Stimulated activated naive CD4-positive, alpha-beta T cell treated with Interleukin-2 at 50 U/mL for 16 hours (primary cell): ENCODE results near the gene ROBO1.

Experiments used
- DNase-seq: peaks from one replicate; lab custom pipeline; 2025; lab: John Stamatoyannopoulos, UW

Gene ROBO1

GRCh38 chr3:78621061-78621716, 1146.6 kb downstream of the ROBO1 start:
- DNase-seq: no peak

- DNase-seq: no peak
Observed at GRCh38 chr3:78614486-78614885, 1153.3 kb downstream of the ROBO1 start.

GRCh38 chr3:78613421-78613879, 1154.3 kb downstream of the ROBO1 start:
- no peak for DNase-seq

DNA sequence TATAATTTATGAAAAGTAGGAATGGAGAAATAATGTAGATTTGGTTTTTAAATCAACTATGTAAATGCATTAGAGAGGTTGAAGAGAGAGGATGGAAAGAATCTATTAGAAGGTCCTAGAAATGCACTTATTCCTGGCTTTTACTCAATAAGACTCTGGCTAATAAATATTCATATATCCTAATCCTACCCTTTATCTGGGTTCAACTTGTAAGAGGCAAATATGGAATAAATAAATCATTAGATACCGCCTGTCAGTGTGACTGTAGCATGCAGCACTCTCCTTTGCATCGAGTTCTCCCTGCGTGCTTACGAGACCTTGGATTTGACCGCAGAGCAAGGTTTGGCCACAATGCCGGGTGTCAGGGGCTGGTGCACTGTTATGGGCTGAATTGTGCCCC, 1156.5 kb downstream of the ROBO1 start:
- DNase-seq: no peak

DNA sequence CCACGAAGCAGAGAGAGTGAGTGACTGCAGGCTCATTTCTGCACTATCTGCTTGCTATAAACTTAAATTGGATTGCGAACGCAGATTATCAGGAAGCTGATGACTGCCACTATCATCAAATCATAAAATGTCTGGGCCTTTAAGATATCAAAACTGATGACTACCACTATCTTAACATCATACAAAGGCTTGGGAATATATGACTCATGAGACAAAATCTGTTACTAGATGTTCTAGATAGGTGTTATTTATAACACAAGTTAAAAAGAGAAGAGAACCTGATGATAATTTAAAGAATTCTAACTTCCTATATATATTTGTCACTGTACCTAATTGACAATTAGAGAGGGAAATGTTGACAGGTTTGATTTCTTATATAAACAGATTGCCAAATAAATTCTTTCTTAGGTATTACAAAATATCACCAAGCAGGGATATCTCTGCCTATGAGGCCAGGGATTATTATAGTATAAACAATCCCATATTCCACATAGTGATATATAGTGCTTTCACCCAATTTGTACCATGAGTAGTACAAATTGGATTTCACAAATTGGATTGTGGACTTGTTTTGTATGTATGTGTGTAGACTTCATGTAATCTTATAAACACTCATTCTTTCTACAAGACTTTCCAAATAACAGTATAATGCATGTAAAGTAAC, 1157.2 kb downstream of the ROBO1 start:
- DNase-seq: no peak

GRCh38 chr3:78606756-78607155, 1161.0 kb downstream of the ROBO1 start:
- DNase-seq: no peak

DNA sequence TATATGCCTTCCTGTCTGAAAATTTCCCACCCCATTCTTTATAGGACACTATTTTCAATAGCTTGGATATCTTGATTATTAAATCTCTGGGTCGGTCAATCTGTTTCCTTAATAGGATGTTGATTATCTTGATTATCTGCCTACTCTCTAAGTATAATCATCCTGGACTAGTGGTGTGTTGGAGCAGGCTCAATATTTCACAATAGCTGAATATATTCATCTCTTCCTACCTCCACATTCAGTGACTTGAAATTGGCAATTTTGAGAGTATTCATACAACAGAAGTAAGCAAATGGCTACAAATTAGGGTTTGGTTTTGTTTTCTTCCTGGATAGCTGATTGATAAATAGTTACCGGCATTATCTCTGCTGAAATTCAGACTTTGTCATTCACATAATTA, 1162.6 kb downstream of the ROBO1 start:
- DNase-seq: no peak

DNA sequence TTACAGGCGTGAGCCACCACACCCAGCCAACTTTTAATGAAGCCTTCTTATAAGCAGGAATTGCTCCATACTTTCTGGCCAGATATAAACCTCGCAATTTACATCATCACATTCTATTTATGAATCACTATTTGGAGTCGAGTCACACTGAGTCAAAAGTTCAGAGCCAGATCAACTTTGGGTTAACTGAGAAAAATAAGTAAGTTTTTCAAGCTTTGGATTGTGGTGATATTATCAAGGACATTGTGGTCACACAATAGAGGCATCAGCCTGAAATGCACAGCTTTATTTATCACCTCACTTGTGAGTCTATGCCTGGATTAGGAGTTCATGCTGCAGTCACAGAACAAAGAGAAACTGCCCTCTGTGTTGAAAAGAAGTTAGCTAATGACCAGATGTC, 1163.5 kb downstream of the ROBO1 start:
- no peak for DNase-seq

GRCh38 chr3:78601249-78601648, 1166.5 kb downstream of the ROBO1 start:
- no peak for DNase-seq

GRCh38 chr3:78589778-78590177, 1178.0 kb downstream of the ROBO1 start:
- no peak for DNase-seq

- no peak for DNase-seq
Observed at GRCh38 chr3:78588906-78589621, 1178.7 kb downstream of the ROBO1 start.

DNA sequence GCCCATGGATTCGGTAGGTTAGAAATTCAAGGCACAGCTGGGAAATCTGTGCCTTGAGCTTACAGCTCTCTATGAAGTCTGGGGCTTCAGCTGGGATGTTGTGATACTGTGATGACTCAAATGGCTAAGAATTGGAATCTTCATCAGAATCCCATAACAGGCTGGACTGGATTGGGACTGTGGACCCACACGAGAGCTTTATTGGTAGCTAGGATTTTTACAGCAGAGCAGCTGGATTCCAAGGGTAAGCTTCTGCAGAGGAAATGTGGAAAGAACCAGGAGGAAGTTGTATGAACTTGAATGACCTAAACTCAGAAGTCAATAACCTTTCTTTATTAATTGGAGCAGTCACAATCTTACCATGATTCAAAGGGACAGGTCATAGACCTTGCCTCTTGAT, 1187.1 kb downstream of the ROBO1 start:
- DNase-seq: no peak

GRCh38 chr3:78571486-78571885, 1196.3 kb downstream of the ROBO1 start:
- DNase-seq: no peak

DNA sequence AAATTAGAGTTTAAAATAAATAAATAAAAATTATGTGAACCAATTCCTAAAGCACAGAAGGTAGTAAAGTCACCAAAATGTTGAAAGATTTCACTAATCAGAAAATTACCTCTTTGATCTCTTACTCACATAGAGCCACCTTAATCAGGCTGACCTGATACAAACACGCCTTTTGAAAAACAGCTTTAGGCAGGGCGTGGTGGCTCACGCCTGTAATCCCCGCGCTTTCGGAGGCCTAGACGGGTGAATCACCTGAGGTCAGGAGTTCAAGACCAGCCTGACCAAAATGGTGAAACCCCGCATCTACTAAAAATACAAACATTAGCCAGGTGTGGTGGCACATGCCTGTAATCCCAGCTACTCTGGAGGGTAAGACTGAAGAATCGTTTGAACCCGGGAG, 1197.3 kb downstream of the ROBO1 start:
- no peak for DNase-seq

- DNase-seq: no peak
Observed at GRCh38 chr3:78569804-78570203, 1198.0 kb downstream of the ROBO1 start.

GRCh38 chr3:78565712-78566111, 1202.1 kb downstream of the ROBO1 start:
- DNase-seq: no peak

DNA sequence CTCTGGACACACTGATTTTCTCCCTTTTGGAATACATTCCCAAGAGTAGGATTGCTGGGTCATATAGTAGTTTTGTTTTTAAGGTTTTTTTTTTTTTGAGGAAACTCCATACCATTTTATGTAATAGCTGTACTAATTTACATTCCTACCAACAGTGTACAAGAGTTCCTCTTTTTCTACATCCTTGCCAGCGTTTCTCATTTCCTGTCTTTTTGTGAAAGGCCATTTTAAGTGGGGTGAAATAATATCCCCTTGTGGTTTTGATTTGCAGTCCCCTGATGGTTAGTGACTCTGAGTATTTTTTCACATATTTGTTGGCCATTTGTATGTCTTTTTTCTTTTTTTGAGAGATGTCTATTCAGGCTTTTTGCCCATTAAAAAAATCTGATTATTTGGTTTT, 1205.5 kb downstream of the ROBO1 start:
- no peak for DNase-seq
